Stimulated activated CD8-positive, alpha-beta memory T cell treated with anti-CD3 and anti-CD28 coated beads, Interleukin-2, amount 100 ng/mL, for 48 hours (primary cell): ENCODE data around the gene PTPRM.
"Not testable (repeated sequence)": the region's sequence is repeated elsewhere in the genome, so short reads cannot be mapped to it uniquely, and the experiment has no call there.

Source experiments
- DNase-seq, 2 donors: peaks; one replicate each; pipeline ENCODE4 v3.0.0-alpha.2; 2020; ENCODE audit warnings: low read depth in 2 of 2

Gene PTPRM

DNA sequence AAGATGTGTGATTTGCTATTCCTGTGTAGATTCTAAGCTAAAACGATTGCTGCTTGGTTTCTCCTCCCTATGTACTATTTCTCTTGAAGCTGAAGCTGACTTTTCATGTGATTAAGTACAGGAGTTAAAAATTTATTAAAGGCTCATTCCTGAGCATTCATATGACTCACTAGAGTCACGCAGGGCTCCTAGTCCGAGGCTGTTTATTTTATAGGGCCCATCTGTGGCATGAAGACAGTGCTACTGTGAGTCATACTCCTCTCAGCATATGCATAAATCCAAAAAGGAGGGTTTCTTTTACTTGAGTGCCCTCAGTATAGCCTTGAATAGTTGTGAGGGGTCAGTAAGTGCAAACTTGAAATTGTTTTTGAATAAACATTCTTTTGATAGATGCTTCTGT, 378.8 kb downstream of the PTPRM start:
- no peak for DNase-seq

DNA sequence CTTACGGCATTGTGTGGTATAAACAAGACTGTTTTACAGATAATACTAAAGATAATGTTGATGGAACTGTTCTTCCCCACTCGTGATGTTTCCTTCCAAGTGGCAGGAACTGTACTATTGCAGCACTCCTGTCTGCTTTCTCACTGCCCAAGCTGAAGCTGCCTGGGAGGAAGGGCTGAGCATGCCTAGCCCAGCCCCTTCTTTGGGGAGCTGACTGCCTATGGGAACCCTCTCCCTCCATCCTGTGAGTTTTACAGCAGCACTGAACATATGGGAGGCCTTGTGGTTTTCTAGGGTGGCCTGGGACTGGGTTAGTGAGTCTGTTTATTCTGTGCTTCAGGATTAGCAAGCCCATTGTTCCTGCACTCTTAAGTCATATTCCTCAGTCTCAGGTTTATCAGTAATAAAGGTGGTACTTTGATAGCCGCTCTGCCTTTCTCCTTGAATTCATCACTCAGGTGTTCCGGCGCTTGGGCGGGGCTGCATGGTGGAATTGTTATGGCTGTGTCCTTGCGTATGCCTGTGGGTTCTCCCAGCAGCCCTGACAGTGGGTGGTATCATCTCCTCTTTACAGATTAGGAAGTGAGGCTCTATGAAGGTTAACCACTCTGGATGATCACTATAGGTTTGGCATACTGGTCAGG, 379.7 kb downstream of the PTPRM start:
- no peak for DNase-seq

GRCh38 chr18:7950380-7951136, 383.4 kb downstream of the PTPRM start:
- no peak for DNase-seq

- no peak for DNase-seq
These were observed 386.2 kb downstream of the PTPRM start for GRCh38 chr18:7953095-7953958.

DNA sequence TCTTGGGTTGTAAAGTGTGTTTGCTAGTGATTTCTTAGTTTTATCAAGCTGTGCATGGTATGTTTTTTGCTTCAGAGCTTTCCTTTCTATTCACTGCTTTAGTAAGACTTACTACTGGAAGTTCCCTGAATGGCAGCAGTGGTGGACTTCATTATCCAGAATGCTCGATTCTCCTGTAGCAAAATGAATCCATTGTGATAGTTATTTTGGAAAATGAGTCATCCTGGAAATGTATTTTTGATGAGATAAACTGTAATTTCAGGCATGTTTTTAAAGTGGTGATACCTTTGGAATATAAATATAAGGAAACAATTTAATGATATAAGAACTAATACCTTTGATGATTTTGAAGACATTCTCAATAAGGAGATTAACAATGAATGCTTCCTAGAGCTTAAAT, 387.1 kb downstream of the PTPRM start:
- no peak for DNase-seq

GRCh38 chr18:7955175-7955574, 388.1 kb downstream of the PTPRM start:
- DNase-seq, result no peak

GRCh38 chr18:7957297-7957696, 390.2 kb downstream of the PTPRM start:
- no peak for DNase-seq

- no peak for DNase-seq
These were observed 391.2 kb downstream of the PTPRM start for GRCh38 chr18:7958081-7958896.

DNA sequence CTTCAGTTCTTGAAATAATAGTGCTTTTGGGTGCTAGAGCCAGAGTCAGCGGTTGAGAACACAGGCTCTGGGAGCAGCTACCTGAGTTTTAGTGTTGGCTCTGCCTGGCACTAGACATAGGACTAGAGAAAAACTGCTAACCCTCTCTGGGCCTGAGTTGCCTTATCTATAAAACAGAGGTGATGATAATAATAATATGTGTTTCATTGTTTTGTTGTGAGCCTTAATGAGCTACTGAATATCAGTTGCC, 391.7 kb downstream of the PTPRM start:
- DNase-seq, result no peak

- DNase-seq, result not testable (repeated sequence)
These were observed 399.6 kb downstream of the PTPRM start for GRCh38 chr18:7966682-7967081.

GRCh38 chr18:7974200-7974874, 407.2 kb downstream of the PTPRM start:
- DNase-seq, result no peak

GRCh38 chr18:7977897-7978296, 410.8 kb downstream of the PTPRM start:
- no peak for DNase-seq

DNA sequence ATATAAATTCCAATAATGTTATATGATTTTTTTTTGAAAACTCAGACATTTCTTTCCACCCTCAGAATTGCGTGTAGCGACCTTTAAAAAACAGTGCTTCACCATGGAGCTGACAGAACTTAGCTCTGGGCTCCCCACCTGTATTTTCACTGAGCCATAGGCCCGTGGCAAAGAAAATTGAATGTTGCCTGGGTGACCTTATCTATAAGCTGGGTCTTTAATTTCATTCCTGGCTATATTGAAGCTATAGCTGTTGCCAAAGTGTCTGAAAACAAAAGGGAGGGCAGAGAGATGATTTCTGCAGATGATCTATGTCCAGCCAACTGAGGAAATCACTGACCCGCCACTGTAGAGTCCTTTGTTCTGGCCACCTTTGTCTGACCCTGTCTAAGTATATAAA, 411.7 kb downstream of the PTPRM start:
- no peak for DNase-seq

GRCh38 chr18:7979714-7980113, 412.6 kb downstream of the PTPRM start:
- DNase-seq, result no peak

- no peak for DNase-seq
These were observed 413.0 kb downstream of the PTPRM start for GRCh38 chr18:7980136-7980535.

GRCh38 chr18:7980656-7981055, 413.5 kb downstream of the PTPRM start:
- DNase-seq, result no peak

- DNase-seq, result no peak
These were observed 415.1 kb downstream of the PTPRM start for GRCh38 chr18:7982216-7982615.

GRCh38 chr18:7987284-7987976, 420.3 kb downstream of the PTPRM start:
- no peak for DNase-seq

DNA sequence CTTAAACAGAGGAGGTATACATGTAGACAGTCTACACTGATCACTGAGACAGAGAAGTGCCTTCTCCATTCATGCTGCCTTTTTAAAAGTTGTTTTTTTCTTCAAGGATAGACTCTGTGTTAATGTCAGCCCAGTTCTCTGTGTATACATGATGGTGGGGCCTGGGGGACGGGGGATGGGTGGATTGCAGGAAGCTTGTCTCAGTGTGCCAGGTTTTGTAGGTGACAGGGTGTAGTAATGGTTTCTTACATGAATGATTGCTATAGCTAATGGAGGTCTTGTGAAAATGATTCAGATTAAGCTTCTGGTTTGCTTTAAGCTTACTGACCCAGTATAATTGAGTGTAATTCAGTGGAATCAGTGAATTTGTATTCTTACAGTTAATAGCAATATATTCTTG, 423.6 kb downstream of the PTPRM start:
- no peak for DNase-seq

- DNase-seq, result no peak
These were observed 434.7 kb downstream of the PTPRM start for GRCh38 chr18:8001711-8002301.
